SU-DHL-6 (cell line): Measurements from ENCODE around the gene ACAP2.

Source experiments
- CTCF ChIP-seq: fragments of 200-600 bp; sonication (generic); IDR thresholded peaks from one replicate; pipeline ENCODE4 v1.5.1; 2017; ENCODE audit warnings: antibody characterized with exemption, mild to moderate bottlenecking, low read length, moderate library complexity; ENCODE audit not compliant: insufficient read depth, poor library complexity, severe bottlenecking
- EZH2phosphoT487 ChIP-seq: fragments of 200-600 bp; sonication (generic), shearing (Covaris generic); conservative IDR thresholded peaks from 2 replicates; pipeline ENCODE4 v1.6.1; 2018; ENCODE audit warnings: mild to moderate bottlenecking, antibody characterized with exemption, low read length, moderate library complexity, mixed read lengths

DNA sequence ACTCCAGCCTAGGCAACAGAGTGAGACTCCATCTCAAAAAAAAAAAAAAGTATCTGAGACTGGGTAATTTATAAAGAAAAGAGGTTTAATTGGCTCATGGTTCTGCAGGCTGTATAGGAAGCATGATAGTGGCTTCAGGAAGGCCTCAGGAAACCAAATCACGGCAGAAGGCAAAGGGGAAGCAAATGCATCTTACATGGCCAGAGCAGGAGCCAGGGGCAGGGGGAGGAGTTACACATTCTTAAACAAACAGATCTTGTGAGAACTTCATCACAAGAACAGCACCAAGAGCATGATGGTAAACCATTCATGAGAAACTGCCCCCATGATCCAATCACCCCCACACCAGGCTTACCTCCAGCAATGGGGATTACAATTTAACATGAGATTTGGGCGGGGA, 37.2 kb downstream of the ACAP2 start:
- TF ChIP-seq CTCF: no peak
- TF ChIP-seq EZH2phosphoT487: no peak
